Thyroid gland (tissue), 4 donors: Measurements from ENCODE around the gene EZH1. TPM values are rescaled to one million over a fixed set of nuclear protein-coding genes. Genes with fewer than 3 reads are reported as not detected.
A peak's percentile ranks its signal among the peaks of the same experiment; 100 is the strongest.

Source experiments
- DNase-seq, 2 donors: peaks; one replicate each; pipeline ENCODE4 v3.0.0-alpha.2; 2019
- H3K27ac ChIP-seq, 3 donors: fragments of 200-600 bp; sonication (generic); 1 replicate in 2 of 3; 2 replicates in 1 of 3; pipeline ENCODE4 v1.5.1; 2016 to 2019; ENCODE audit warnings: mild to moderate bottlenecking in 1 of 3, moderate library complexity in 1 of 3
- H3K27me3 ChIP-seq: fragments of 200-600 bp; sonication (generic); one replicate; pipeline ENCODE4 v1.5.1; 2019
- H3K36me3 ChIP-seq, 2 donors: fragments of 200-600 bp; sonication (generic); one replicate each; pipeline ENCODE4 v1.5.1; 2016 to 2019
- H3K4me1 ChIP-seq, 2 donors: fragments of 200-600 bp; sonication (generic); one replicate each; pipeline ENCODE4 v1.5.1; 2017 to 2019
- H3K4me3 ChIP-seq, 3 donors: fragments of 200-600 bp; sonication (generic); replicated peaks in 1 of 3; 1 replicate in 2 of 3; 2 replicates in 1 of 3; pipeline ENCODE4 v1.5.1; 2016; ENCODE audit warnings: mild to moderate bottlenecking in 1 of 3
- H3K9me3 ChIP-seq: fragments of 200-600 bp; sonication (generic); one replicate; pipeline ENCODE4 v1.5.1; 2017
- CTCF ChIP-seq, 6 experiments: fragments of 200-600 bp in 3 of 6; fragments of 450-650 bp in 3 of 6; sonication (generic) in 3 of 6; IDR thresholded peaks; one replicate each; pipeline ENCODE4 v1.5.1; 2016 to 2019; ENCODE audit warnings: antibody characterized with exemption in 6 of 6, mild to moderate bottlenecking in 2 of 6, inconsistent platforms in 1 of 6, moderate library complexity in 1 of 6
- POLR2A ChIP-seq, 2 donors: fragments of 450-650 bp; IDR thresholded peaks; one replicate each; pipeline ENCODE4 v1.6.1; 2017; ENCODE audit warnings: antibody characterized with exemption in 2 of 2, mild to moderate bottlenecking in 2 of 2, moderate library complexity in 1 of 2
- WGBS, 2 donors: methylation state at CpG; one replicate each; pipeline ENCODE4 v1.1.5; 2017; 5-methylcytosine and 5-hydroxymethylcytosine counted together
- intact Hi-C: fragments of 100-400 bp; cut with DNase I; formaldehyde crosslinking; loops from one replicate; pipeline ENCODE4 v1.15.1; 2023
- total RNA-seq, 4 donors: library from RNA; depleted of rRNA; stranded (reverse); fragments of >200 nt; gene quantifications; one replicate each; pipeline ENCODE4 v1.2.3, GENCODE V29; 2016

The EZH1 gene
- total RNA-seq, 4 donors from 2014 or later: 39.3 to 69.2 (median 56.4) TPM

GRCh38 chr17:42751628-42752027 is 6.8 kb upstream of the EZH1 start:
- Histone ChIP-seq H3K4me1 (peaks cover 0 to 17% of the 10 kb centered on the region in 2 donors), H3K4me3 (no peak overlapping the region), H3K27me3 (no peaks in the 10 kb centered on the region), H3K27ac (peak overlapping the region in 1 of 3 donors; percentile 33), H3K36me3 (no peaks in the 10 kb centered on the region), H3K9me3 (no peaks in the 10 kb centered on the region)
- TF ChIP-seq CTCF (IDR thresholded peaks at IDR 0.05): no peak
- TF ChIP-seq POLR2A (IDR thresholded peaks at IDR 0.05): no peak
- no peak for DNase-seq
- intact Hi-C loops: no loop called here
- WGBS, 2 donors: 87% methylated on average over 7 of the region's 7 CpGs

GRCh38 chr17:42750739-42751344 is 6.0 kb upstream of the EZH1 start:
- peaks cover 0 to 17% of the 10 kb centered on the region in 2 donors for H3K4me1 ChIP-seq
- H3K4me3 ChIP-seq: no peak overlapping the region
- H3K36me3 ChIP-seq: no peaks in the 10 kb centered on the region
- H3K9me3 ChIP-seq: no peaks in the 10 kb centered on the region
- 34% methylated on average over 3 of the region's 3 CpGs for WGBS, 2 donors
- H3K27ac ChIP-seq: peak overlapping the region; percentile 35 to 44 (median 36)
- H3K27me3 ChIP-seq: no peaks in the 10 kb centered on the region
- no peak for DNase-seq
- intact Hi-C loops: no loop called here
- TF ChIP-seq POLR2A (IDR thresholded peaks at IDR 0.05) (no peak), CTCF (IDR thresholded peaks at IDR 0.05) (no peak)

GRCh38 chr17:42748908-42749798 is 4.3 kb upstream of the EZH1 start:
- H3K36me3 ChIP-seq: no peaks in the 10 kb centered on the region
- H3K27me3 ChIP-seq: no peaks in the 10 kb centered on the region
- H3K9me3 ChIP-seq: no peaks in the 10 kb centered on the region
- DNase-seq: no peak
- peak overlapping the region; percentile 39 to 51 (median 44) for H3K27ac ChIP-seq
- TF ChIP-seq POLR2A (IDR thresholded peaks at IDR 0.05) (no peak), CTCF (IDR thresholded peaks at IDR 0.05) (no peak)
- peaks cover 1 to 22% of the 10 kb centered on the region in 2 donors for H3K4me1 ChIP-seq
- intact Hi-C loops: no loop called here
- 64 to 70% methylated on average over 11 of the region's 11 CpGs for WGBS, 2 donors
- no peak overlapping the region for H3K4me3 ChIP-seq

- TF ChIP-seq POLR2A (IDR thresholded peaks at IDR 0.05): no peak
- no peak for TF ChIP-seq CTCF (IDR thresholded peaks at IDR 0.05)
- no peak for DNase-seq
- H3K36me3 ChIP-seq: no peaks in the 10 kb centered on the region
- no peaks in the 10 kb centered on the region for H3K27me3 ChIP-seq
- H3K4me1 ChIP-seq: peaks cover 8 to 30% of the 10 kb centered on the region in 2 donors
- H3K4me3 ChIP-seq: no peak overlapping the region
- no peaks in the 10 kb centered on the region for H3K9me3 ChIP-seq
- 39 to 41% methylated on average over 7 of the region's 7 CpGs for WGBS, 2 donors
- intact Hi-C loops: no loop called here
- H3K27ac ChIP-seq: peak overlapping the region; percentile 39 to 54 (median 40)
Observed at GRCh38 chr17:42748202-42748907, 3.5 kb upstream of the EZH1 start.
